ENCODE results near the gene OR5T2.

DNA sequence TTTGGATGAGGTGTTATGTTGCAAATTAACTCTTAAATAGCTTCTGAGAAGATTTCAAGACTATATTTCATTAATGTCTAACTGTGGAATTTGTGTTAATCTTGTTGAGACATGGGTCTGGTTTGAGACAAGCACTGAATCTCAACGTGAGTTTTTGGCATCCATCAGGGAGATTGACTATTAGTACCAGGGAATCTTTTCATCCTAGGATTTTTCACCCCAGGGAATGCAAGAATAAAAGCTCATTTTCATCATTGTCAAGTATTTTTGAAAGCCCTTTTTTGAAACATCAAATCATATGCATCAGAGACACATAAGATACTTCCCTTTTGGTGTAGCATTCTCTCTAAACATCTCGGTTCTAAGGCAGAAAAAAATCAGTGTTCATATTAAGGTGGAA is 19.5 kb downstream of the OR5T2 start:
- TF ChIP-seq, protein P1, sequence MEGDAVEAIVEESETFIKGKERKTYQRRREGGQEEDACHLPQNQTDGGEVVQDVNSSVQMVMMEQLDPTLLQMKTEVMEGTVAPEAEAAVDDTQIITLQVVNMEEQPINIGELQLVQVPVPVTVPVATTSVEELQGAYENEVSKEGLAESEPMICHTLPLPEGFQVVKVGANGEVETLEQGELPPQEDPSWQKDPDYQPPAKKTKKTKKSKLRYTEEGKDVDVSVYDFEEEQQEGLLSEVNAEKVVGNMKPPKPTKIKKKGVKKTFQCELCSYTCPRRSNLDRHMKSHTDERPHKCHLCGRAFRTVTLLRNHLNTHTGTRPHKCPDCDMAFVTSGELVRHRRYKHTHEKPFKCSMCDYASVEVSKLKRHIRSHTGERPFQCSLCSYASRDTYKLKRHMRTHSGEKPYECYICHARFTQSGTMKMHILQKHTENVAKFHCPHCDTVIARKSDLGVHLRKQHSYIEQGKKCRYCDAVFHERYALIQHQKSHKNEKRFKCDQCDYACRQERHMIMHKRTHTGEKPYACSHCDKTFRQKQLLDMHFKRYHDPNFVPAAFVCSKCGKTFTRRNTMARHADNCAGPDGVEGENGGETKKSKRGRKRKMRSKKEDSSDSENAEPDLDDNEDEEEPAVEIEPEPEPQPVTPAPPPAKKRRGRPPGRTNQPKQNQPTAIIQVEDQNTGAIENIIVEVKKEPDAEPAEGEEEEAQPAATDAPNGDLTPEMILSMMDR (IDR thresholded peaks at IDR 0.05; ENCODE audit: low read depth, low read length, missing input control), result no peak
- no peak for TF ChIP-seq GABPA (IDR thresholded peaks at IDR 0.05 in 1 of 2, conservative IDR thresholded peaks at IDR 0.05 in 1 of 2)

Data from liver (tissue), 3 donors.